ENCODE measurements around the gene ABHD12.
"Not testable (repeated sequence)": the region's sequence is repeated elsewhere in the genome, so short reads cannot be mapped to it uniquely, and the experiment has no call there.

Gene ABHD12

GRCh38 chr20:25390538-25391528 is at the start of gene ABHD12:
Gene ABHD12, minus strand, starts transcription at chr20:25390835. Its CDS starts 132 bp downstream, at chr20:25390703.
- DNase-seq: peak; percentile 94
- in situ Hi-C loops (cut with MboI; ENCODE audit: low pct_unique_long_range_greater_than_20kb, low sequenced_read_pairs): loop anchor here (25.0 kb wide), 1 partner anchor 354 kb away; no protein-coding TSS in a partner anchor

- in situ Hi-C loops (cut with MboI; ENCODE audit: low pct_unique_long_range_greater_than_20kb, low sequenced_read_pairs): no loop called here
- DNase-seq: peak; percentile 43
These were observed 48.7 kb upstream of the ABHD12 start for GRCh38 chr20:25439328-25439727.

- in situ Hi-C loops (cut with MboI; ENCODE audit: low pct_unique_long_range_greater_than_20kb, low sequenced_read_pairs): no loop called here
- no peak for DNase-seq
These were observed 46.5 kb upstream of the ABHD12 start for GRCh38 chr20:25437153-25437581.

- in situ Hi-C loops (cut with MboI; ENCODE audit: low pct_unique_long_range_greater_than_20kb, low sequenced_read_pairs): no loop called here
- DNase-seq: no peak
These were observed 33.9 kb upstream of the ABHD12 start for GRCh38 chr20:25424536-25424935.

GRCh38 chr20:25422032-25422431 is 31.4 kb upstream of the ABHD12 start:
- DNase-seq: no peak
- in situ Hi-C loops (cut with MboI; ENCODE audit: low pct_unique_long_range_greater_than_20kb, low sequenced_read_pairs): no loop called here

GRCh38 chr20:25421102-25421501 is 30.5 kb upstream of the ABHD12 start:
- no peak for DNase-seq

GRCh38 chr20:25418776-25419175 is 28.1 kb upstream of the ABHD12 start:
- DNase-seq: no peak
- in situ Hi-C loops (cut with MboI; ENCODE audit: low pct_unique_long_range_greater_than_20kb, low sequenced_read_pairs): no loop called here

More at GRCh38 chr20:25421102-25421501, 30.5 kb upstream of the ABHD12 start:
- in situ Hi-C loops (cut with MboI; ENCODE audit: low pct_unique_long_range_greater_than_20kb, low sequenced_read_pairs): no loop called here

GRCh38 chr20:25408890-25409289 is 18.3 kb upstream of the ABHD12 start:
- DNase-seq: no peak
- in situ Hi-C loops (cut with MboI; ENCODE audit: low pct_unique_long_range_greater_than_20kb, low sequenced_read_pairs): no loop called here

- DNase-seq: no peak
- in situ Hi-C loops (cut with MboI; ENCODE audit: low pct_unique_long_range_greater_than_20kb, low sequenced_read_pairs): no loop called here
These were observed 17.5 kb upstream of the ABHD12 start for GRCh38 chr20:25408170-25408547.

GRCh38 chr20:25407311-25408169 is 16.9 kb upstream of the ABHD12 start, which contains the start of gene GINS1:
Gene GINS1, plus strand, starts transcription at chr20:25407673. Its CDS starts 148 bp downstream, at chr20:25407821.
- peak; percentile 94 for DNase-seq
- in situ Hi-C loops (cut with MboI; ENCODE audit: low pct_unique_long_range_greater_than_20kb, low sequenced_read_pairs): no loop called here

- in situ Hi-C loops (cut with MboI; ENCODE audit: low pct_unique_long_range_greater_than_20kb, low sequenced_read_pairs): no loop called here
- no peak for DNase-seq
These were observed 11.9 kb upstream of the ABHD12 start for GRCh38 chr20:25402583-25402982.

GRCh38 chr20:25400291-25400732 is 9.7 kb upstream of the ABHD12 start:
- in situ Hi-C loops (cut with MboI; ENCODE audit: low pct_unique_long_range_greater_than_20kb, low sequenced_read_pairs); DNase-seq: not testable (repeated sequence)

- in situ Hi-C loops (cut with MboI; ENCODE audit: low pct_unique_long_range_greater_than_20kb, low sequenced_read_pairs): loop anchor here (25.0 kb wide), 1 partner anchor 362 kb away; no protein-coding TSS in a partner anchor
- peak; percentile 77 for DNase-seq
These were observed 8.4 kb upstream of the ABHD12 start for GRCh38 chr20:25399037-25399430.

- DNase-seq: no peak
- in situ Hi-C loops (cut with MboI; ENCODE audit: low pct_unique_long_range_greater_than_20kb, low sequenced_read_pairs): loop anchor here (25.0 kb wide), 1 partner anchor 361 kb away; no protein-coding TSS in a partner anchor
These were observed 7.9 kb upstream of the ABHD12 start for GRCh38 chr20:25398376-25399036.

- in situ Hi-C loops (cut with MboI; ENCODE audit: low pct_unique_long_range_greater_than_20kb, low sequenced_read_pairs): loop anchor here (25.0 kb wide), 1 partner anchor 361 kb away; no protein-coding TSS in a partner anchor
- DNase-seq: no peak
These were observed 7.2 kb upstream of the ABHD12 start for GRCh38 chr20:25397821-25398220.

GRCh38 chr20:25397096-25397495 is 6.5 kb upstream of the ABHD12 start:
- in situ Hi-C loops (cut with MboI; ENCODE audit: low pct_unique_long_range_greater_than_20kb, low sequenced_read_pairs): loop anchor here (25.0 kb wide), 1 partner anchor 360 kb away; no protein-coding TSS in a partner anchor
- DNase-seq: no peak

- no peak for DNase-seq
- in situ Hi-C loops (cut with MboI; ENCODE audit: low pct_unique_long_range_greater_than_20kb, low sequenced_read_pairs): loop anchor here (25.0 kb wide), 1 partner anchor 358 kb away; no protein-coding TSS in a partner anchor
These were observed 4.4 kb upstream of the ABHD12 start for GRCh38 chr20:25394996-25395395.

- no peak for DNase-seq
- in situ Hi-C loops (cut with MboI; ENCODE audit: low pct_unique_long_range_greater_than_20kb, low sequenced_read_pairs): loop anchor here (25.0 kb wide), 1 partner anchor 357 kb away; no protein-coding TSS in a partner anchor
These were observed 3.6 kb upstream of the ABHD12 start for GRCh38 chr20:25394276-25394675.

Data from KBM-7 (cell line).